GM21786 (cell line): ENCODE measurements around the gene PGP.
"Not testable (repeated sequence)": the region's sequence is repeated elsewhere in the genome, so short reads cannot be mapped to it uniquely, and the experiment has no call there.

ENCODE experiments used
- ATAC-seq: cut with Tn5 transposase; IDR thresholded peaks from one replicate; pipeline ENCODE4 v1.9.1; 2021; ENCODE audit not compliant: unreplicated experiment

PGP gene

DNA sequence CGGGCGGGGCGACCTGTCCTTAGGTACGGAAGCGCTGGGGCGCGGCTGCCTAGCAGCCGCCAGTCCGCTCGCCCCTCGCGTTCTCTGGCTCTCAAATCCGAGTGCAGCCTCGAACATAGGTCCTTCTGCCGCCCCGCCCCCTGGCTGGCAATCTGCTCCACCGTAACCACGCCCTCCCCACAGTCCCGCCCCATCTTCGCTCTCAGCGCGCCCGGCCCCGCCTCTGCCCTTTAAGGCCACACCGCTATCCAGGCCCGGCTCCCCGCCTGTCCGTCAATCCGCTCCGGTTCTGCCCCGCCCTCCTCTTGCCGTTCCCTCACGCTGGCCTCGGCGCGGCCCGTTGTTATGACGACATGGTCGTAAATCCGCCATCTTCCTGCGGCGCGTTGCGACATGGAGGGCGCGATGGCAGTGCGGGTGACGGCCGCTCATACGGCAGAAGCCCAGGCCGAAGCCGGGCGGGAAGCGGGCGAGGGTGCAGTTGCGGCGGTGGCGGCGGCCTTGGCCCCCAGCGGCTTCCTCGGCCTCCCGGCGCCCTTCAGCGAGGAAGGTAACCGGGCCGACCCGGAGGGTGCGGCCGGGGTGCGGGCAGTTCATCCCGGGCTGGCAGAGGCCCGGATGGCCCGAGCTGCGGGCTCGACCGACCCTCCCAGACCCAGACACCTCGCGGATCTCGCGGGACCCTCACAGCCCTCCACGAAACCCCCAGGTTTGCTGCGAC is 8.7 kb upstream of the PGP start, which contains the start of gene E4F1:
TSS of gene E4F1 (plus strand) at position 371 of the 721 bp plus-strand sequence. CDS start at position 394, 23 bp downstream.
- peak; percentile 92 for ATAC-seq

DNA sequence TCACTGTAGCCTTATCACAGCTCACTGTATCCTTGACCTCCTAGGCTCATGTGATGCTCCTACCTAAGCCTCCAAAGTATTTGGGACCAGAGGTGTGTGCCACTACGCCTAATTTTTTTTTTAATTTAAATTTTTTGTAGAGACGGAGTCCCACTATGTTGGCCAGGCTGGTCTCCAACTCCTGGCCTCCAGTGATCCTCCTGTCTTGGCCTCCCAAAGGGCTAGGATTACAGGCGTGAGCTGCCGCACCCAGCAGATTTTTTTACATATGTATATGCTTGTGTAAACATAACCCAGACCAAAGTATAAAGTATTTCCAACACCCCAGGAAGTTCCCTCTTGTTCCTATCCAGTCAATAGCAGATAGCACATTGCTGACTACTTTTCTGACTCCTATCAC is 1.7 kb upstream of the PGP start:
- ATAC-seq: no peak

DNA sequence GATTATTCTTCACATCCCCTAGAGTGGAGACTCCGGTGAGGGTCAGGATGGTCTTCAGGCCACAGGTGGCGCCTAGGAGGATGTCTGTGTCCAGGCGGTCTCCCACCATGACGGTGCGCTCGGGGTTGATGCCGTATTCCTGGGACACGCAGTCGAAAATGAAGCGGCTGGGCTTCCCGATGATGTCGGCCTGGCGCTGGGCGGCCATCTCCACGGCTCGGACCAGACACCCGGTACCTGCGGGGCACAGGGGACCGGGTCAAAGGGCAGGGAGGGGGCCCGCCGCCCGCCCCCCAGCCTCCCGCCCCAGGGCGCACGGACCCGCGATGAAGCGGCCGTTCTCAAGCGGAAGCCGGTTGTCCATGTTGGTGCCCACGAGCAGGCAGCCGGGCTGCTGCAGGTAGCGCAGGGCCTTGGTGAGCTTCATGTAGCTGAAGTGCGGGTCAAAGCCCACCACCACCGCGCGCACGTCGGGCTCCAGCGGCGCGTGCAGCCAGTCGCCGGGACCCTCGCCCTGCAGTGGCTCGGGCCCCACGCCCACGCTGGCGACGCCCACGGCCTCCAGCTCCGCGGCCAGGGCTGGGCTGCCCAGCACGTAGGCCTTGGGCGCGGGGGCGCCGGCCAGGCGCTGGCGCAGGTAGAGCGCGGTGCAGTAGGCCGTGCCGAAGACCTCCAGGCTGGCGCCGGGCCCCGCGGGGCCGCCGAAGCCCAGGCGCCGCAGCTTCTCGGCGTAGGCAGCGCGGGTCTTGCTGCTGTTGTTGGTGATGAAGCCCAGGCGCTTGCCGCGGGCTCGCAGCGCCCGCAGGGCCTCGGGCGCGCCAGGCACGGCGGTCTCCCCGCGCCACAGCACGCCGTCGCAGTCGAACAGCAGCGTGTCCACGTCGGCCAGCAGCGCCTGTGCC is 572 bp downstream of the PGP start:
- no peak for ATAC-seq

DNA sequence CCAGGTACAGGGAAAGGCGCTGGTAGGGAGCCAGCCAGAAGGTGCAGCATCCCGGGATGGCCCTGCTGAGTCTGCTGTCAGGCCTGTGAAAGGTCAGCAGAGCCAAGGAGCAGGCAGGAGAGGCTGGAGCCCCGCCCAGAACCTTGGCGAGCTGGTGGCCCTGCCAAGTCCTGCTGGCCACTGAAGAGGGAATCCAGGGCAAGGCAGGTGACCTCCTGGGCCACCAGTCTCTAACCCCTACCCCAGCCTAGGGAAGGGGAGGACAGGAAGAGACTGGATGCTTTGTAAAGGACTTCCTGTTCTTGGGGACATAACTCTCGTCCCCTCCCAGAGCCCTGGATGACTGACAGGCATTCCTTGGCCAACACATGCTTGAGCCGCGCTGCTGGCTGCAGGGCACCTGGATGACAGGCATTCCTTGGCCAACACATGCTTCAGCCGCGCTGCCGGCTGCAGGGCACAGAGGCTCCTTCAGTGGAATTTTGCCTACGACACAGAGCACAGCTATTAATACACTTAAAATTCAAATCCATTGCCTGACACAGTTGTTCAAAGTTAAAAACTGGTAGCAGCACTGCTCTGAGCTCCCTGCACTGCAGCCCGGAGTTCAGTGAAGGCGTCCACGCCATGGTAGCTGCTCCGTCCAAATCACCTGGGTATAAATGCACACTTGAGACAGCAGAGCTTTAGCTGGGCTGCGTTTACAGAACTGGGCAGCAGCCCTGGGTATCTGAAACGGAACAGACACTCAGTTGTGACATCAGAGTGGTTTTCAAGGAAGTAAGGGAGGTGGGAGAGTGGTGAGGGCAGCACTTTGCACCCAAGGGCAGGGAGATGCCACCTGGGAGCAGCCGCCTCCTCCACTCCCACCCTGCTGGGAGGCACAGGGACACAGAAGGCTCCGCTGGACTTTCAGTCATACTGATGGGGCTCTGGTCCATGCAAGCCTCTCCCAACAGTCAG is 2.0 kb downstream of the PGP start:
- no peak for ATAC-seq

DNA sequence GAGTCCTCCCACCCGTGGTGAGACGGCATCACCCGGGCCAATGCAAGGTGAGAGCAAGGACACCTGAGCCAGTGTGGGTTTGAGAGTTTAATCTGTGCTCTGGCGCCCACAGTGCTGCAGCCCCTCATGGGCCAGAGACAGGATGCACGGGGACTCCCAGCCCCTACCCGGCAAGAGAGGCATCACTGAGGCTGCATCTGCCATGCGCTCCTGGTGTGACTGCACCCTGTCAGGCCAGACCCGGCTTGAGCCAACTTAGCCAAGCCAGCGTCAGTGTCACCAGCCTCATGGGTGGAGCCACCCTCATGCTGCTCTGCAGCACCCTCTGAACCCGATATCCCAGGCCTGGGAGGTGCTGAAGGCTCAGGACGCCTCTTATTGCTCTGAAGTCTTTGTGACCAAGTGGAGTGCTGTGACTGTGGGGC is 2.7 kb downstream of the PGP start:
- ATAC-seq: no peak

DNA sequence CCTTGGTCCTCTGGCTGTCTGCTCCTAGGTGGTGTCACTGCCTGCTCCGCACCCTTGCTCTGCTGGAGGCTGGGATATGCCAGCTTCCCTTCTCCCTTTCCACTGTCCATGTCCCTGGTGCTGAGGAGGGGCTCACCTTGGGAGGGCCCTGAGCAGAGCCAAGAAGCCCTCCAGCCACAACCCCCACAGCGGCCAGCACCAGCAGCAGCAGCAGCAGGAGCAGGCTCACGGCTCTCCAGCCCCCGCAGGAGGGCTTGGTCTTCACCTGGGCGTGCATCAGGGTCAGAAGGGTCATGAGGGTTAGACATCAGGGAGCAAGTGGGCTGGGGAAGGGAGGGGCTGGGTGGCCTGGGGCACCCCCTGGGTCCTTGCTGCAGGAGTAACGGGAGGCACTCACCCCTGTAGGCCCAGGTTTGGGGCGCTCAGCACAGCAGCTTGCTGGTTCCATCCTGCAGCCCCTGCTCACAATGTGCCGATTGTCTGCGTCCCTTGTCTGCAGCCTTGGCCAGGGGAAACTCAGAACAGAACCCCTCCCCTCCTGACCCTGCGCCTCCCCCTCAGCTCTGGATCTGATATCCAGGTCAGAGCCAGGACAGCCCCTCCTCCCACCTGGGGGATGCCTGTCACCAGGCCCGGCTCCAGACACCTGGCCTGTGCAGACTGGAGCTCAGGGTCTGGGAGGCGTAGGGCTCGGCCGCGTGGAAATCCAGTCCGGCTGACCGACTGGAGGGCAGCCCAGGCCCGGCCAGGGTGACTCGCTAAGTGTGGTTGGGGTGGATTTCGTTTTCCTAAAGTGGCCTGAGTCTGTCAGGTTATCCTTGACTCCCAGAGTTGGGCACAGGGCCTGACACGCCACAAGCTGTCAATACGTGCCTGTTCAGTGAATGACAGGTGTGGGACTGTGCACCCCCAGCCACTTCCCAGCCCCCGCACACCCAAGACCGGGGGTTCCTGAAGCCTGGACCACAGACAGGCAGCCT is 4.0 kb downstream of the PGP start, which contains the start of gene BRICD5:
TSS of gene BRICD5 (minus strand) at position 478 of the 980 bp plus-strand sequence. CDS start at position 448, 30 bp downstream.
- no peak for ATAC-seq

DNA sequence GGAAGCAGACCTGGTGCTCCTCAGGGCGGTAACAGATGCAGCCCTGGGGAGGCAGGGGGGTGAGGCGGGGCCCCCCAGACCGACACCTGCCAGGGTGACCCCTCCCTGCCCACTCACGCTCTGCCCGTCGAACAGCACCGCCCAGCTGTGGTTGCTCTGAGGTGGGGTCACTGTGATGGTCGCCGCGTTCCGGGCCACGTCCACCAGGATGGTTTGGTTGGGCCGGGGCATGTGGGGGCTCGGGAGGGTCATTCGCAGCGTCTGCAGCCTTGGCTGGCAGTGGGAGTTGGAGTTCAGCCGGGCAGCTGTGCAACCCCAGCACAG is 4.7 kb downstream of the PGP start:
- no peak for ATAC-seq

DNA sequence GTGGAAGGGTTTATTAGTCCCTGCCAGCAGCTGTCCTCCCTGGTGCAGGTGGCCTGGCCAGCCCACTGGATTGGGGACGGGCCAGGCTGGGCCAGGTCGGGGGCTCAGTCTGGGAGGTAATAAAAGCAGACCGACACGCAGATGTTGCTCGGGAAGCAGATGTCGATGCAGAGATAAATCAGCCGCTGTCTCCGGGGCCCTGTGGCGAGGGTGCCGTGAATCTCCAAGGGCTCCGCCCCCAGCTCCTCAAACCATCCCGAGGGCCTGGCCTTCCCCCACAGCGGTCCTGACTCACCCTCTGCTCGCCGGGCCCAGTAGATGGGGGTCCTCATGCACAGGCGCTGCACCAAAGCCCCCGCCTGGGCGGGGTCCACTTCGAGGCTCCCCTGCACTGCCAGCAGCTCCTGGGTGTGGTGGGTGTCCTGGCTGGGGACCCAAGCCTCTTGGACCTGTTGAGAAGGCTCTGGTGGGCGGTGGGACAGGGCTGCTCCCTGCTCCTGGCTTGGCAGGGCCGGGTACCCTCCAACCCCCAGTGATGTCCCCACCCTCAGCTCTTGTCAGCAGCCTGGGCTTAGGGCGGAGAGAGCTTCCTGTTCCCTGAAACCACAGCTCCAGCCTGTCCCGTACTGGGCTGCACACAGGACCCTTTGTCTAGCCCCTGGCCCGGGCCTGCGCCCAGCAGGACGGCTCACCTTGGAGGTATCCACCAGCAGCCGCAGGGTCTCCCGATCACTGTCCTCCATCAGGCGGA is 5.2 kb downstream of the PGP start:
- ATAC-seq: no peak

DNA sequence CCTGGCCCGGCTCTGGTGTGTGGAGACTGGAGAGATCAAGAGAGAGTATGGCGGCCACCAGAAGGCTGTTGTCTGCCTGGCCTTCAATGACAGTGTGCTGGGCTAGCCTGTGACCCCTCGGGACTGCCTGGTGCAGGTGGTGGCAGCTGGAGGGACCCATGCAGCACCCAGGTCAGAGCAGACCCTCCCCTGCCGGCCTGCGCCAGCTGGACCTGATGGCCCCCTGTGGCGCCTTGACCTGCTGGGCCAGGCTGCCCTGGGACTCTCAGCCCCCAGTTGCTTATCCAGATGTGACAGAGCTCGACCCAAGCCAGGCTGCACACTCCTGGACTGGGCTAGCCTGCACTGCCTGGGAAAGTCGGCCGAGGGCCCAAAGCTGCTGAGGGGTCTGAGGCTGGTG is 5.9 kb downstream of the PGP start:
- ATAC-seq: no peak

DNA sequence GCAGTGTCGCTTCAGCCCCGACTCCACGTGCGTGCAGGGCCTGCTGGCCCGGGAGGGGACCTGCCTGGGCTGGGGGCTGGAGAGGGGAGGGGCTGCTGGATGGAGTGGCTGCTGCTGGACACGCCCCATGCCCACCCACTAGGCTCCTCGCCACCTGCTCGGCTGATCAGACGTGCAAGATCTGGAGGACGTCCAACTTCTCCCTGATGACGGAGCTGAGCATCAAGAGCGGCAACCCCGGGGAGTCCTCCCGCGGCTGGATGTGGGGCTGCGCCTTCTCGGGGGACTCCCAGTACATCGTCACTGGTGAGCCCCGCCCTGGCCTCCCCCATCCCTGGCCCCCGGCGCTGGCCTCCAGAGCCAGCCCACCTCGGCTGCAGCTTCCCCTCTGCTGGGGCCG is 6.3 kb downstream of the PGP start:
- no peak for ATAC-seq

DNA sequence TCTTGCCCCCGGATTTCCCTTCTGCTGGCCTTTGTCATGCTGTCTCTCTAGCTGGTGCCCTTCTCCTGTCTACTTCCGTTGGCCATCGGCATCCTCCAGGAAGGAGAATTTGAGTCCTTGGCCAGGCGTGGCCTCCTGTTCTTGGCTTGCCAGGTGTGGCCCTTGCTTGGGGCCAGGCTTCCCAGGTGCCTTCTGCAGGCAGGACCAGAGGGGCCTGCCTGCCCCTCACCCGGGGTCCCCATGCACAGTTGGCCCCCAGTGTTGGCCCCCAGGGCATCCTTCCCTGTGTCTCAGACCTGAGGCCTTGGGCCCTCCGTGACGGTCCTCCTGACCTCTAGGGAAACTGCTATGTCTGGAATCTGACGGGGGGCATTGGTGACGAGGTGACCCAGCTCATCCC is 6.8 kb downstream of the PGP start:
- no peak for ATAC-seq

DNA sequence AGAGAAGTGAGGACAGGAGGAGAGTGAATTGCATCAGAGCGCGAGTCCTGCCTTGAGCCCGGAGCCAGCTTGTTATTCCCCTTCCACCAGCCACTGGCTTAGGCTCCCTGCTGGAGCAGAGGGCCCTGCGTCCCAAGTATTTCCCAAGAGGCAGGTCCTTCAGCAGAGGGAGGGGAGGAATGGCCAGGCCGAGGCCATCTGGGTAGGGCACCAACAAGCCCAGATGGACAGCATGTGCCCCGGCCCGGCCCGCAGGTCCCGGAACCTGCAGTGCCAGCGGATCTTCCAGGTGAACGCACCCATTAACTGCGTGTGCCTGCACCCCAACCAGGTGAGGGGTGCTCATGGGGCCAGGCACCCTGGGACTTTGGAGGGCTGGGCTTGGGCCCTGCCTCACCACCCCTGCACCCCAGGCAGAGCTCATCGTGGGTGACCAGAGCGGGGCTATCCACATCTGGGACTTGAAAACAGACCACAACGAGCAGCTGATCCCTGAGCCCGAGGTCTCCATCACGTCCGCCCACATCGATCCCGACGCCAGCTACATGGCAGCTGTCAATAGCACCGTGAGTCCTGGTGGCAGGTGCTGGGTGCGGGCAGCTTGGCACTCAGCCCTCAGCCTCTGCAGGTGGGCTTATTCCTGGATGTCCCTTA is 7.7 kb downstream of the PGP start:
- no peak for ATAC-seq

DNA sequence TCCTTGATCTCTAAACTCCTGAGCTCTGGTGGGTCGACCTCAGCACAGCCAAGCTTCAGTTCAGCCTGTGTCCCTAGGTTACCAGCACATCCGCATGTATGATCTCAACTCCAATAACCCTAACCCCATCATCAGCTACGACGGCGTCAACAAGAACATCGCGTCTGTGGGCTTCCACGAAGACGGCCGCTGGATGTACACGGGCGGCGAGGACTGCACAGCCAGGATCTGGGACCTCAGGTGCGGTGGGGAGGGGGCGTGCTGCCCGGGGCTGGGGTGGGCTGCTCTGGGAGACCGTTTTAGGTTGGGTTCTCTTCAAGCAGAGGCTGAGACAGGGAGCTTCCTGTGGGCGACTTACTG is 8.2 kb downstream of the PGP start:
- ATAC-seq: no peak

DNA sequence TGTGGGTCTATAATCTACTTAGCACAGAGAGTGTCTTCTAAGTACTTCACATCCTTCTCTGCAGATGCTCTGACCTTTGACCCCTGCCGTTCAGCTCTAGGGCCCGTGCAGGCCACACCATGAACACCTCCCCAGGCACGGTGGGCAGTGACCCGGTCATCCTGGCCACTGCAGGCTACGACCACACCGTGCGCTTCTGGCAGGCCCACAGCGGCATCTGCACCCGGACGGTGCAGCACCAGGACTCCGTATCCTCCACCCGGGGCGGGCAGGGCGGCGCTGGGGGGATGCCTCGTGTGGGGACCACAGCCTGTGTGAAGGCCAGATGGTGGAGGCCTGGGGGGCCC is 8.7 kb downstream of the PGP start:
- ATAC-seq: no peak

DNA sequence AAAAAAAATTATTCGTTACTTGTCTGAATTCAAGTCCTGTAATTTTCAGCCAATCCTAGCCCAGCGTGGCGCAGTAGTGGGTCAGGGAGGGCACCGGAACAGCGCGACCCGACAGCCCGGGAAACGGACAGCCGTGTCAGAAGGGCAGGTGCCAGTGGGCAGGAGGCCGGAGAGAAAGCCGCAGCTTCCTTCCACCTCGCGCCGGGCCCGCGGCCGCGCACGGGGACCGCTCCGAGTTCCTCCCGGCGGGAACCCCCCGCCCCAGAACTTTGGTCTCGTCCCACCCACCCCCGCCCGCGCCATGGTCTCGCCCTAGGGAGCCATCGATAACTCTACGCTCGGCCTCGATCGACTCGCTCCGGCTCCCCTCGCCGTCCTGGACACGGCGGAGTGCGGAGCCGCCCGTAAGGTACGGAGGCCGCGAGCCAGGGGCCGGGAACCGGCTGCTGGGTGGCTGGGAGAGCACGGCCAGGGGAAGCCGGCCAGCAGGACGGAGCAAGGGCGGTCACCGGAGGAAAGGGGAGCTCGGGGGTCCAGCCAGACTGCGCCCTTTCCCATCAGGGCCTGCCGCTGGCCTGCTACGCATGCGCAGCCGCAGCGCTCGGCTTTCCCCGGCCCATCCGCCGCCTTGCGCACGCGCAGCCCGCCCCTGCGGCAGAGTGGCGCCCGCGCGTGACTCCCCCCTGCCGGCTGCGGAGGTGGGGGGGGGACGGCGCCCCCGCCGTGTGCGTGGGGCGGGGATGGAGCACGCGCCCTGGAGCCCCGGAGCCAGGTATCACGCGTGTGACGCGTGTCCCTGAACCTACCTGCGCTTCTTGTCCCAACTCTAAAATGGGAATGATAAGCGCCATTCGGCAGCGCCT is 9.3 kb downstream of the PGP start, which contains the start of gene MLST8:
TSS of gene MLST8 (plus strand) at position 351 of the 863 bp plus-strand sequence. CDS start 632 bp downstream, outside the sequence.
- ATAC-seq: peak; percentile 80

DNA sequence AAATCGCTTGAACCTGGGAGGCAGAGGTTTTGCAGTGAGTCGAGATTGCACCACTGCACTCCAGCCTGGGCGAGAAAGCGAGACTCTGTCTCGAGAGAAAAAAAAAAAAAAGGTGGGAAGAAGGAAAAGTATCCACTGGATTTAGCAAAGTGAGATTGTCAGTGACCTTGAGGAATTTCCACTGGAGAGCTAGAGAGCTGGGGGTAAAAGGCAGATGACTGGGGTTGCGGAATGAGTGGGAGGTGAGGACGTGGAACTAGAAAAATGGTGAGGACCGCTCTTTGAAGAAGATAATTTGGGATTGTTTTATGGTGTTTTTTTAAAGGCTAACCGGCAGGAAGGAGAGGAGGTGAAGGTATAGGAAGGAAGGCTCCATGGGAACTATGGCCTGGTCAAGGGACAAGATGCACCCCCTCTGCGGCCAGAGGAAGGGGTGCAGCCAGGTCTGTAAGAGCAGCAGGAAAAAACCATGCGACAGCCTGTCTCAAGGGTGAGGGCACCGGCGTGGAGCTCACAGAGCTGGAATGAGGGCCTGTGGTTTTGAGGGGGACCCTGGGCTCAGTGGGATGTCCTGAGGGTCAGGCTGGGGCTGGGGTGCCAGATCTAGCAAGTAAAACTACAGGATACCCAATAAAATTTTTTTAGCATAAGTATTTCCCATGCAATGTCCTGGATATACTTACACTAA is 10.1 kb downstream of the PGP start:
- ATAC-seq: no peak

DNA sequence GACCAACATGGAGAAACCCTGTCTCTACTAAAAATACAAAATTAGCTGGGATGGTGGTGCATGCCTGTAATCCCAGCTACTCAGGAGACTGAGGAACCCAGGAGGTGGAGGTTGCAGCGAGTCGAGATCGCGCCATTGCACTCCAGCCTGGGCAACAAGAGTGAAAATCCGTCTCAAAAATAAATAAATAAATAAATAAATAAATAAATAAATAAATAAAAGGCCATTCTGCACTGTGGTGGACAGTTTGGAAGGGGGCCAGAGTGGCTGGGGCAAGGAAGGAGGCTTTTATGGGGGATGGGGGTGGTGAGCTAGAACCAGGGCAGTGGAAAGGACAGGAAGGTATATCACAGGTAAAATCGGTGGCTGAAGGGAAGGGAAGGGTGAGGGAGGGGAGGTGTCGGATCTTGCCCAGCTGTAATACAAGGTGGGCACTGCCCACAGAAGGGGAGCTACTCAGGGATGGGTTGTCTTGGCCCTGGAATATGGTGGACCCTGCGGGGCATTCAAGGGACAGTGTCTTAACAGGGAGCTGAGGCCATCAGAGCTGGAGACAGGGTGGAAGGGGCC is 11.4 kb downstream of the PGP start:
- ATAC-seq: not testable (repeated sequence)
